Measurements from ENCODE around the gene PSMG4. TPM values are rescaled to one million over a fixed set of nuclear protein-coding genes. Genes with fewer than 3 reads are reported as not detected.
A peak's percentile ranks its signal among the peaks of the same experiment; 100 is the strongest.

The PSMG4 gene
- total RNA-seq, 3 donors from 2014 or later: 14.8 to 19.8 (median 16.2) TPM

- no peak for TF ChIP-seq CTCF (IDR thresholded peaks at IDR 0.05)
Observed at GRCh38 chr6:3228771-3229565, 29.8 kb upstream of the PSMG4 start.

GRCh38 chr6:3229566-3230178 is 29.1 kb upstream of the PSMG4 start:
- ATAC-seq: peak; percentile 29

More at GRCh38 chr6:3228771-3229565, 29.8 kb upstream of the PSMG4 start:
- DNase-seq (no peak), ATAC-seq (no peak)
- Histone ChIP-seq H3K36me3 (ENCODE audit: low read depth) (no peaks in the 10 kb centered on the region), H3K9me3 (no peaks in the 10 kb centered on the region), H3K4me1 (ENCODE audit: low read depth) (peaks cover 44% of the 10 kb centered on the region), H3K4me3 (no peak overlapping the region)
- intact Hi-C loops (cut with DNase I, micrococcal nuclease): no loop called here

GRCh38 chr6:3230256-3230882 is 28.4 kb upstream of the PSMG4 start:
- H3K4me1 ChIP-seq (ENCODE audit: low read depth): peaks cover 44% of the 10 kb centered on the region
- DNase-seq (no peak), ATAC-seq (no peak)
- H3K36me3 ChIP-seq (ENCODE audit: low read depth): no peaks in the 10 kb centered on the region
- no peak for TF ChIP-seq CTCF (IDR thresholded peaks at IDR 0.05)
- no peaks in the 10 kb centered on the region for H3K9me3 ChIP-seq
- no peak overlapping the region for H3K4me3 ChIP-seq
- intact Hi-C loops (cut with DNase I, micrococcal nuclease): no loop called here

More at GRCh38 chr6:3229566-3230178, 29.1 kb upstream of the PSMG4 start:
- no peaks in the 10 kb centered on the region for H3K36me3 ChIP-seq (ENCODE audit: low read depth)
- intact Hi-C loops (cut with DNase I, micrococcal nuclease): no loop called here
- DNase-seq: peak in 1 of 3 donors; percentile 56
- H3K4me1 ChIP-seq (ENCODE audit: low read depth): peaks cover 44% of the 10 kb centered on the region
- H3K4me3 ChIP-seq: no peak overlapping the region
- TF ChIP-seq CTCF (IDR thresholded peaks at IDR 0.05): no peak
- H3K9me3 ChIP-seq: no peaks in the 10 kb centered on the region

GRCh38 chr6:3230900-3231246 is 27.9 kb upstream of the PSMG4 start:
- intact Hi-C loops (cut with DNase I, micrococcal nuclease): no loop called here
- peaks cover 44% of the 10 kb centered on the region for H3K4me1 ChIP-seq (ENCODE audit: low read depth)
- no peak for ATAC-seq

More at GRCh38 chr6:3230900-3231246, 27.9 kb upstream of the PSMG4 start:
- DNase-seq: no peak
- TF ChIP-seq CTCF (IDR thresholded peaks at IDR 0.05): no peak
- H3K9me3 ChIP-seq: no peaks in the 10 kb centered on the region
- H3K36me3 ChIP-seq (ENCODE audit: low read depth): no peaks in the 10 kb centered on the region
- no peak overlapping the region for H3K4me3 ChIP-seq
